ENCODE data around the gene DCAF12.

Gene DCAF12

DNA sequence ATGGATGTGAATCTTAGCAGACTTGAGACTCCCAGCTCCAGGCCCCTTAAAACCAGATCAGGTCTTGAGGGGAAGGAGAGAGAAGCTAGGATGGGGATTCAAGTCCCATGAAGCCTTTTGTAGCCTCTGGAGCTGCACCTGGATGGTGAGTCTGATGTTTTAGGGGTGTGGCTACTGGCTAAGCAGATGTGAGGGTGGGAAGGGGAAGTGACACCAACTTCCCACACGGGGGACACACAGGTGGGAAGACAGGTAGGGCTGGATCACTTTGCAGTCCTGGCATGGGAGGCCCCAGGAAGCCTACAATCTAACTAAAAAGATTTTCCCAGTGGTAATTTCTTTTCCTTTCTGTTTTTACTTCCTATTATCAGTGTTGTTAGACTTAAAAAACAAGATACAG, 39.1 kb downstream of the DCAF12 start:
- no peak overlapping the region for H3K27ac ChIP-seq
- TF ChIP-seq ZFX (IDR thresholded peaks at IDR 0.05; ENCODE audit: borderline replicate concordance) (no peak), CTCF (IDR thresholded peaks at IDR 0.05) (no peak)

GRCh38 chr9:34086864-34087263, 39.6 kb downstream of the DCAF12 start:
- H3K27ac ChIP-seq: no peak overlapping the region
- no peak for TF ChIP-seq ZFX (IDR thresholded peaks at IDR 0.05; ENCODE audit: borderline replicate concordance)
- no peak for TF ChIP-seq CTCF (IDR thresholded peaks at IDR 0.05)

DNA sequence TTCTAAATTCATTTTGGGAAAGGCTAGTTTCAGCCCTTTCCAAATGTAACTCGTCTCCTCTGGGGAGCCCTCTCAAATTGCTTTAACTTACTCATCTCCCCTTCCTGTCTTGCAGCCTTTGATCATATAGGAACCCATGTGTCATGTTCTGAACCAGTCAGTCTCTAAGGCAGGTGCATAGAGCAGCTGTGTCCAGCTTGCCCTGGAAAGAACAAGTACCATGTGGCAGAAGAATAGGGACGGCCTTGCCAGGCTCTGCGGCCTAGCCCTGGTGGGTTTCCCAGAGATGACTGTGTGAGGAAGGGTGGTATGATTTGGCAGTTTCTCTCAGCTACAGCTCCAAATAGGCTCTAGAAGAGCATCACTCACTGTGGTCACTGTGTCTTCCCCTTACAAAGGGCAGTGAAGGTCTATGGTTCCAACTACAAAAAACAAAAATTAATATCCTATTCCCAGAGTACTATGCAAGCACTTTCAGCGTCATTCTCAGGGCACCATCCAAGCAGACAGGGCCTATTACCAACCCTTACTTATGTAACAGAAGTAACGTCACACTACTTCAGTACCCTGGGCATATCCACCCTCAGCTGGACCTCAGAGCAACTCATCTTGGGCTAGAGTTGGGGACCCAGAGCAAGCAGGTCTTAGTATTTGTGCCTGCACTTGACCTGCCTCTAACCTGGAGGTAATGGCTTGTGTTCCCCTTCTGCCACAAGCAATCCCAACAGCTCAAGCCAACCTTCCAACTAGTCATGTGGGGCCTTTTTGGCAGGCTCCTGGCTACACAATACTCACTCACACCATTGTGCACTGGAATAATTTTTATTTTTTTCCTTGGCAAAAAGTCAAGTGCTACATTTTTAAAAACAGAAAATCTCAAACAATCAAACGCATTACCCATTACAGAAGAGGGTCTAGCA, 40.7 kb downstream of the DCAF12 start:
- TF ChIP-seq CTCF (IDR thresholded peaks at IDR 0.05): no peak
- no peak for TF ChIP-seq ZFX (IDR thresholded peaks at IDR 0.05; ENCODE audit: borderline replicate concordance)
- H3K27ac ChIP-seq: no peak overlapping the region

- TF ChIP-seq ZFX (IDR thresholded peaks at IDR 0.05; ENCODE audit: borderline replicate concordance) (no peak), CTCF (IDR thresholded peaks at IDR 0.05) (no peak)
- H3K27ac ChIP-seq: peak overlapping the region; percentile 21; the same call in 1 of the 2 replicates
Measured at GRCh38 chr9:34084562-34084961, 41.9 kb downstream of the DCAF12 start.

- H3K27ac ChIP-seq: no peak overlapping the region
- TF ChIP-seq ZFX (IDR thresholded peaks at IDR 0.05; ENCODE audit: borderline replicate concordance) (no peak), CTCF (IDR thresholded peaks at IDR 0.05) (no peak)
Measured at GRCh38 chr9:34079181-34079580, 47.3 kb downstream of the DCAF12 start.

- H3K27ac ChIP-seq: peak overlapping the region; percentile 98
- no peak for TF ChIP-seq ZFX (IDR thresholded peaks at IDR 0.05; ENCODE audit: borderline replicate concordance)
- TF ChIP-seq CTCF (IDR thresholded peaks at IDR 0.05): no peak
Measured at GRCh38 chr9:34072868-34073590, 53.5 kb downstream of the DCAF12 start.

- TF ChIP-seq ZFX (IDR thresholded peaks at IDR 0.05; ENCODE audit: borderline replicate concordance) (no peak), CTCF (IDR thresholded peaks at IDR 0.05) (no peak)
- peak overlapping the region; percentile 98 for H3K27ac ChIP-seq
Measured at GRCh38 chr9:34072410-34072809, 54.1 kb downstream of the DCAF12 start.
